ENCODE measurements around the gene GGT5.

GRCh38 chr22:24177456-24177855 lies 67.4 kb downstream of the GGT5 start:
- TF ChIP-seq CTCF (IDR thresholded peaks at IDR 0.05) (no peak), POLR2A (IDR thresholded peaks at IDR 0.05) (no peak)

All from body of pancreas (tissue), 4 donors.